Gastrocnemius medialis (tissue), 4 donors: ENCODE measurements around the gene TPRG1. TPM values are rescaled to one million over a fixed set of nuclear protein-coding genes. Genes with fewer than 3 reads are reported as not detected.

Experiments
- ATAC-seq, 2 donors: fragments of 150-250 bp; one replicate each; pipeline ENCODE4 v1.9.1; 2016
- DNase-seq, 2 donors: peaks; one replicate each; pipeline ENCODE4 v3.0.0-alpha.2; 2019
- H3K27ac ChIP-seq, 4 donors: fragments of 200-600 bp; sonication (generic); 1 replicate in 1 of 4; 2 replicates in 3 of 4; pipeline ENCODE4 v1.5.1; 2016 to 2018; ENCODE audit warnings: mild to moderate bottlenecking in 2 of 4, moderate library complexity in 1 of 4
- H3K27me3 ChIP-seq, 3 donors: fragments of 200-600 bp; sonication (generic) in 2 of 3; 1 replicate in 1 of 3; 2 replicates in 2 of 3; pipeline versions ENCODE4 v1.5.1 to v1.6.0; 2016 to 2019; ENCODE audit warnings: mild to moderate bottlenecking in 1 of 3, moderate library complexity in 1 of 3
- H3K36me3 ChIP-seq, 2 donors: fragments of 200-600 bp; sonication (generic) in 1 of 2; one replicate each; pipeline ENCODE4 v1.5.1; 2017 to 2018
- H3K4me1 ChIP-seq, 2 donors: fragments of 200-600 bp; sonication (generic) in 1 of 2; one replicate each; pipeline ENCODE4 v1.5.1; 2016 to 2017; ENCODE audit warnings: mild to moderate bottlenecking in 2 of 2
- H3K4me3 ChIP-seq, 4 donors: fragments of 200-600 bp; sonication (generic) in 3 of 4; 1 replicate in 1 of 4; 2 replicates in 3 of 4; pipeline ENCODE4 v1.5.1; 2016 to 2019; ENCODE audit warnings: mild to moderate bottlenecking in 2 of 4
- H3K9me3 ChIP-seq, 3 donors: fragments of 200-600 bp; sonication (generic) in 2 of 3; 1 replicate in 1 of 3; 2 replicates in 2 of 3; pipeline ENCODE4 v1.5.1; 2016 to 2019
- CTCF ChIP-seq, 5 experiments: fragments of 450-650 bp in 3 of 5; fragments of 200-600 bp in 2 of 5; sonication (generic) in 2 of 5; IDR thresholded peaks in 4 of 5; conservative IDR thresholded peaks in 1 of 5; 1 replicate in 4 of 5; 2 replicates in 1 of 5; pipeline ENCODE4 v1.5.1; 2016 to 2019; ENCODE audit warnings: antibody characterized with exemption in 5 of 5, mild to moderate bottlenecking in 3 of 5, moderate library complexity in 3 of 5
- POLR2A ChIP-seq, 2 donors: fragments of 450-650 bp; IDR thresholded peaks; one replicate each; pipeline ENCODE4 v1.6.1; 2017; ENCODE audit warnings: antibody characterized with exemption in 2 of 2, mild to moderate bottlenecking in 2 of 2, moderate library complexity in 2 of 2
- in situ Hi-C, 4 donors: fragments of 200-750 bp; cut with MboI; loops; one replicate each; pipeline versions ENCODE4 v1.15.0 to v1.8.0; 2017; ENCODE audit warnings: low sequenced_read_pairs in 4 of 4
- intact Hi-C: fragments of 100-400 bp; cut with DNase I; formaldehyde crosslinking; loops from one replicate; pipeline ENCODE4 v1.15.1; 2023; ENCODE audit warnings: low total_unique reads
- total RNA-seq, 4 donors: library from RNA; depleted of rRNA; stranded (reverse); fragments of >200 nt; gene quantifications; one replicate each; pipeline versions ENCODE4 v1.1.0 to v1.2.3, GENCODE V29; 2016

The TPRG1 gene
- total RNA-seq, 4 donors from 2014 or later: 2.8 to 9.0 (median 3.2) TPM

- TF ChIP-seq CTCF (IDR thresholded peaks at IDR 0.05 in 4 of 5, conservative IDR thresholded peaks at IDR 0.05 in 1 of 5): no peak
- no peak for TF ChIP-seq POLR2A (IDR thresholded peaks at IDR 0.05)
- ATAC-seq (no peak), DNase-seq (no peak)
- Histone ChIP-seq H3K4me3 (no peak overlapping the region), H3K27ac (no peak overlapping the region), H3K4me1 (no peaks in the 10 kb centered on the region), H3K36me3 (no peaks in the 10 kb centered on the region), H3K27me3 (no peaks in the 10 kb centered on the region), H3K9me3 (no peaks in the 10 kb centered on the region)
- in situ Hi-C loops: no loop called here
- intact Hi-C loops: no loop called here
Observed at GRCh38 chr3:189229196-189229828, 57.5 kb downstream of the TPRG1 start.

DNA sequence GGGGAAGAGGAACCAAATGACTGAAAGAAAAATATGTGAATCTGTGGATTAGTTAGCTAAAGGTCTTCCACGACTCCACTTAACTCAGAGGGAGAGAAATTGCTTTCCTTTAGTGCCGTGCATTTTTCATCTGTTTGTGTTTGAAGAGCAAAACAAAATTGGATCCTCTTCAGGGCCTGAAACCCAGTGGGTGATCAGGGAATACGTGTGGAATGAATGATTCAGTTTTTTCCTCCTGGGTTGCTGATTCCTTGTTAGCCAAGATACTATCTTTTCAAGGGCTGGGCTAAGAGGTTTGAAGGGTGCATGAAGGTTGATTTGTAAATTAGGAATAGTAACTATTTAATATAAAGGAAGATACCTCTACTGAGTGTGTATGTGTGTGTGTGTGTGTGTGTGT is 61.0 kb downstream of the TPRG1 start:
- H3K36me3 ChIP-seq: no peaks in the 10 kb centered on the region
- ATAC-seq (no peak), DNase-seq (no peak)
- no peak for TF ChIP-seq CTCF (IDR thresholded peaks at IDR 0.05 in 4 of 5, conservative IDR thresholded peaks at IDR 0.05 in 1 of 5)
- TF ChIP-seq POLR2A (IDR thresholded peaks at IDR 0.05): no peak
- no peak overlapping the region for H3K4me3 ChIP-seq
- intact Hi-C loops: no loop called here
- in situ Hi-C loops: no loop called here
- no peaks in the 10 kb centered on the region for H3K9me3 ChIP-seq
- no peaks in the 10 kb centered on the region for H3K4me1 ChIP-seq
- no peaks in the 10 kb centered on the region for H3K27me3 ChIP-seq
- no peak overlapping the region for H3K27ac ChIP-seq

- DNase-seq (peak; percentile 3 to 45), ATAC-seq (peak in 1 of 2 donors; percentile 74)
- TF ChIP-seq POLR2A (IDR thresholded peaks at IDR 0.05) (no peak), CTCF (IDR thresholded peaks at IDR 0.05 in 4 of 5, conservative IDR thresholded peaks at IDR 0.05 in 1 of 5) (peak; percentile 12 to 64 (median 46))
- Histone ChIP-seq H3K4me3 (no peak overlapping the region), H3K27ac (no peak overlapping the region), H3K4me1 (no peaks in the 10 kb centered on the region), H3K27me3 (no peaks in the 10 kb centered on the region), H3K9me3 (no peaks in the 10 kb centered on the region), H3K36me3 (no peaks in the 10 kb centered on the region)
- intact Hi-C loops: no loop called here
- in situ Hi-C loops: no loop called here
Observed at GRCh38 chr3:189233225-189233858, 61.6 kb downstream of the TPRG1 start.

GRCh38 chr3:189235214-189235613 is 63.4 kb downstream of the TPRG1 start:
- ATAC-seq (no peak), DNase-seq (no peak)
- H3K27me3 ChIP-seq: no peaks in the 10 kb centered on the region
- H3K9me3 ChIP-seq: no peaks in the 10 kb centered on the region
- H3K27ac ChIP-seq: no peak overlapping the region
- TF ChIP-seq CTCF (IDR thresholded peaks at IDR 0.05 in 4 of 5, conservative IDR thresholded peaks at IDR 0.05 in 1 of 5) (no peak), POLR2A (IDR thresholded peaks at IDR 0.05) (no peak)
- no peaks in the 10 kb centered on the region for H3K36me3 ChIP-seq
- in situ Hi-C loops: no loop called here
- intact Hi-C loops: no loop called here
- H3K4me3 ChIP-seq: no peak overlapping the region
- no peaks in the 10 kb centered on the region for H3K4me1 ChIP-seq
